ENCODE measurements around the gene HBEGF. TPM values are rescaled to one million over a fixed set of nuclear protein-coding genes. Genes with fewer than 3 reads are reported as not detected.

Gene HBEGF
- total and polyA plus RNA-seq, 2 experiments from 2014 or later: 6.7 to 7.2 TPM

DNA sequence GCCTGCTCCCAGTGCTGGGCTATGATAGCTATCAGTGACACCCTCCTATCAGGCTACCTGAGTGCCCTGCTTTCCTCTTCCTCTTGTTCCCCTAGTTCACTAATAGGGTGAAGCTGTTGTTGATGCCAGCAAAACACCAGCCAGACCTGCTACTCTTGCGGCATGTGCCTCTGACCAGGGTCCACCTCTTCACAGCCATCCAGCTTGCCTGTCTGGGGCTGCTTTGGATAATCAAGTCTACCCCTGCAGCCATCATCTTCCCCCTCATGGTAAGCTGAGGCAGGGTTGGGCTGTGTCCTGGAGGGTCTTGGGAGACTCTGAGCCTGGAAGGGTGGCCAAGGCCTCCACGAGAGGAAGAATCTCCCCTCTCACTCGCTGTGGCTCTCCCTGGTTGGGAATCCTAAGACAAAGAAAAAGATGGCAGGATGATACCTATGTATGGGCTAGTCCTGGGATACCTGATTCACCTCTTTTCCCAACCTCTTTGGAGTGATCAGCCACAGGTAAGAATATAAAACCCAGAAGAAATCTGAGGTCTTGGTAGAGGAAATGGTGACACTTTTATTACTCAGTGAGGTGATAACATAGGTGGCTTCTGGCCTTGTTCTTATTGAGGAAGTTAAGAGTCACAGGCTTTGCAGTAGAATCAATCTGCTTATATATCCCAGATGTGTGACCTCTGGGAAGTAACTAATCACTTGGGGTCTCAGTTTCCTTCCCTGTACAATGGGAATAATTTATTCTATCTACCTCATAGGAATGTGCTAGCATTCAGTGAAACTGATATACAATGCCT lies 25.2 kb upstream of the HBEGF start:
- no peak for DNase-seq (ENCODE audit: low spot score)
- Histone ChIP-seq H3K9me3 (ENCODE audit: low read depth) (no peaks in the 10 kb centered on the region), H2AFZ (no peak overlapping the region), H3K27me3 (no peaks in the 10 kb centered on the region), H3K36me3 (replicated peaks; ENCODE audit: insufficient read depth, low read depth) (no peaks in the 10 kb centered on the region), H3K9me2 (replicated peaks; ENCODE audit: insufficient read depth) (no peaks in the 10 kb centered on the region), H3K27ac (no peak overlapping the region), H3K79me2 (no peaks in the 10 kb centered on the region), H3K4me1 (ENCODE audit: insufficient read depth) (no peaks in the 10 kb centered on the region), H3K4me3 (no peak overlapping the region), H3K4me2 (no peak overlapping the region), H4K20me1 (ENCODE audit: insufficient read depth, poor library complexity, severe bottlenecking) (no peaks in the 10 kb centered on the region)
- WGBS (ENCODE audit: low lambda C conversion rate, missing lambda C conversion rate): 91% methylated on average over 3 of the region's 3 CpGs
- TF ChIP-seq, protein P1, sequence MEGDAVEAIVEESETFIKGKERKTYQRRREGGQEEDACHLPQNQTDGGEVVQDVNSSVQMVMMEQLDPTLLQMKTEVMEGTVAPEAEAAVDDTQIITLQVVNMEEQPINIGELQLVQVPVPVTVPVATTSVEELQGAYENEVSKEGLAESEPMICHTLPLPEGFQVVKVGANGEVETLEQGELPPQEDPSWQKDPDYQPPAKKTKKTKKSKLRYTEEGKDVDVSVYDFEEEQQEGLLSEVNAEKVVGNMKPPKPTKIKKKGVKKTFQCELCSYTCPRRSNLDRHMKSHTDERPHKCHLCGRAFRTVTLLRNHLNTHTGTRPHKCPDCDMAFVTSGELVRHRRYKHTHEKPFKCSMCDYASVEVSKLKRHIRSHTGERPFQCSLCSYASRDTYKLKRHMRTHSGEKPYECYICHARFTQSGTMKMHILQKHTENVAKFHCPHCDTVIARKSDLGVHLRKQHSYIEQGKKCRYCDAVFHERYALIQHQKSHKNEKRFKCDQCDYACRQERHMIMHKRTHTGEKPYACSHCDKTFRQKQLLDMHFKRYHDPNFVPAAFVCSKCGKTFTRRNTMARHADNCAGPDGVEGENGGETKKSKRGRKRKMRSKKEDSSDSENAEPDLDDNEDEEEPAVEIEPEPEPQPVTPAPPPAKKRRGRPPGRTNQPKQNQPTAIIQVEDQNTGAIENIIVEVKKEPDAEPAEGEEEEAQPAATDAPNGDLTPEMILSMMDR (IDR thresholded peaks at IDR 0.05; ENCODE audit: poor library complexity): no peak
- no peak for TF ChIP-seq EZH2 (IDR thresholded peaks at IDR 0.05; ENCODE audit: borderline replicate concordance)
- TF ChIP-seq EZH2phosphoT487 (IDR thresholded peaks at IDR 0.05; ENCODE audit: low read depth, severe bottlenecking, unreplicated experiment): no peak

DNA sequence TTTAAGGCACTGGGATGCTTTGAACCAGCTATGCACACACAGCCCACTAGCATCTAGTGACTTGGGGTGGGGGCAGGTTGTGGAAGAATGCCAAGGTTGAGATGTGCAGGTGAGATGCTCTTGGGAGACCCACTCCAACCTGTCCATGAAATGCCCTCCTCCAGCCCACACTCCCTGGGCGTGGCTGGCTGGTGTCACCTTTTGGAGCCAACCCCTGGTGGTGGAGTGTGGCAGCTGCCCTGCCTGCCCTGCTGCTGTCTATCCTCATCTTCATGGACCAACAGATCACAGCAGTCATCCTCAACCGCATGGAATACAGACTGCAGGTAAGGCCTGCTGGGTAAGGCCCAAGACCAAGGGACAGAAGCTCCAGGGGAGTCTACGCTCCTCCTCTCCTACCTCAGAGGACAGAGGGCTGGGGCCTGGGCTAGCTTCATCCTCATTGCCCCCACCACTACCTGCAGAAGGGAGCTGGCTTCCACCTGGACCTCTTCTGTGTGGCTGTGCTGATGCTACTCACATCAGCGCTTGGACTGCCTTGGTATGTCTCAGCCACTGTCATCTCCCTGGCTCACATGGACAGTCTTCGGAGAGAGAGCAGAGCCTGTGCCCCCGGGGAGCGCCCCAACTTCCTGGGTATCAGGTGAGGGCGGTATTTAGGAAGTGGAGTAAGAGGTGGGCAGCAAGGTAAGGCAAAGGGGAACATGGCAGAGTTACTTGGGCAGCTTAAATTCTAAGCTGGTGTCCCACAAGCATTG lies 21.0 kb upstream of the HBEGF start:
- Histone ChIP-seq H3K4me3 (no peak overlapping the region), H4K20me1 (ENCODE audit: insufficient read depth, poor library complexity, severe bottlenecking) (no peaks in the 10 kb centered on the region), H3K9me3 (ENCODE audit: low read depth) (no peaks in the 10 kb centered on the region), H3K9me2 (replicated peaks; ENCODE audit: insufficient read depth) (no peaks in the 10 kb centered on the region), H3K4me1 (ENCODE audit: insufficient read depth) (no peaks in the 10 kb centered on the region), H3K27ac (no peak overlapping the region), H3K79me2 (no peaks in the 10 kb centered on the region), H3K27me3 (no peaks in the 10 kb centered on the region), H3K4me2 (no peak overlapping the region), H2AFZ (no peak overlapping the region), H3K36me3 (replicated peaks; ENCODE audit: insufficient read depth, low read depth) (no peaks in the 10 kb centered on the region)
- DNase-seq (ENCODE audit: low spot score): no peak
- 90% methylated on average over 8 of the region's 8 CpGs for WGBS (ENCODE audit: low lambda C conversion rate, missing lambda C conversion rate)
- no peak for TF ChIP-seq EZH2phosphoT487 (IDR thresholded peaks at IDR 0.05; ENCODE audit: low read depth, severe bottlenecking, unreplicated experiment)
- TF ChIP-seq, protein P1 (IDR thresholded peaks at IDR 0.05; ENCODE audit: poor library complexity): no peak
- TF ChIP-seq EZH2 (IDR thresholded peaks at IDR 0.05; ENCODE audit: borderline replicate concordance): no peak

DNA sequence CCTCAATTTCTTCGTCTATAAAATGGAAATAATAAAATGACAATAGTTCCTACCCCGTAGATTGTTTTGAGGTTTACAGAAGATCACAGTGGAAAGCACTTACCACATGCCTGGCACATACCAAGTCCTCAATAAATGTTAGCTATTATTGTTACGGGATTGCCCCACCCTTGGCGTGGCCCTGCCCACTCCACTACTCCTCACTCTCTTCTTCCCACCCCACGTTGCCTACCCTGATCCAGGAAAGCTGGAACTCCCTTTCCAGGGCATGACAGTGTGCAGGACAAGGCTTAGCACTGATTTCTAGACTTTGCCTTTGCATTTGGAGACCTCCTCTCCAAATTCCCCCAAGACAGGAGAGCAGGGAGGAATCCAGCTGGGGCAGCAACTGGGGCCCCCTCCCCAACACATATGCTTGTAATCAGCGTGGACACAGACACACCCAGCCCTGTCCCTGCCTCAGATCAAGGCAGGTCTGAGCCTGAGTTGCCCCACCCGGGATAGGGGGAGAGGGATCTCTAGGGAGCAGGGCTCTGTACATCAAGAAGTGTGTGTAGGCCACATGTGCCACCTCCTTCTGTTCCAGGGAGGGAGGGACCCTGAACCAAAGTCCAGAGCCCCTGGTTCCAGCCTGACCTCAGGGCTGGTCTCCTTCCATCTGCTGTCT lies 20.3 kb upstream of the HBEGF start:
- DNase-seq (ENCODE audit: low spot score): no peak
- Histone ChIP-seq H4K20me1 (ENCODE audit: insufficient read depth, poor library complexity, severe bottlenecking) (no peaks in the 10 kb centered on the region), H3K79me2 (no peaks in the 10 kb centered on the region), H3K4me1 (ENCODE audit: insufficient read depth) (no peaks in the 10 kb centered on the region), H3K4me3 (no peak overlapping the region), H3K27me3 (no peaks in the 10 kb centered on the region), H3K9me3 (ENCODE audit: low read depth) (no peaks in the 10 kb centered on the region), H3K9me2 (replicated peaks; ENCODE audit: insufficient read depth) (no peaks in the 10 kb centered on the region), H3K4me2 (no peak overlapping the region), H3K27ac (no peak overlapping the region), H2AFZ (no peak overlapping the region), H3K36me3 (replicated peaks; ENCODE audit: insufficient read depth, low read depth) (no peaks in the 10 kb centered on the region)
- 77% methylated on average over 7 of the region's 7 CpGs for WGBS (ENCODE audit: low lambda C conversion rate, missing lambda C conversion rate)
- TF ChIP-seq, protein P1 (IDR thresholded peaks at IDR 0.05; ENCODE audit: poor library complexity): no peak
- TF ChIP-seq EZH2phosphoT487 (IDR thresholded peaks at IDR 0.05; ENCODE audit: low read depth, severe bottlenecking, unreplicated experiment) (no peak), EZH2 (IDR thresholded peaks at IDR 0.05; ENCODE audit: borderline replicate concordance) (no peak)
